Prostate gland (tissue), 2 donors: ENCODE results near the gene TFF3. TPM values are rescaled to one million over a fixed set of nuclear protein-coding genes. Genes with fewer than 3 reads are reported as not detected.

Experiments used
- DNase-seq: peaks from one replicate; pipeline ENCODE4 v3.0.0-alpha.2; 2019; ENCODE audit warnings: low spot score
- H3K27ac ChIP-seq, 2 donors: fragments of 200-600 bp; sonication (generic); 2 replicates each; pipeline ENCODE4 v1.5.1; 2017 to 2019
- H3K27me3 ChIP-seq: fragments of 200-600 bp; sonication (generic); replicated peaks from 2 replicates; pipeline ENCODE4 v1.5.1; 2019; ENCODE audit not compliant: insufficient read depth
- H3K36me3 ChIP-seq, 2 donors: fragments of 200-600 bp; sonication (generic); 1 replicate in 1 of 2; 2 replicates in 1 of 2; pipeline versions ENCODE4 v1.5.1 to v1.8.1; 2017 to 2019
- H3K4me1 ChIP-seq: fragments of 200-600 bp; sonication (generic); replicated peaks from 2 replicates; pipeline ENCODE4 v1.5.1; 2019
- H3K4me3 ChIP-seq, 2 donors: fragments of 200-600 bp; sonication (generic); 2 replicates each; pipeline ENCODE4 v1.5.1; 2017 to 2019
- H3K9me3 ChIP-seq: fragments of 200-600 bp; sonication (generic); 2 replicates; pipeline ENCODE4 v1.5.1; 2017
- CTCF ChIP-seq, 4 experiments: fragments of 200-600 bp in 2 of 4; fragments of 450-650 bp in 2 of 4; sonication (generic) in 2 of 4; IDR thresholded peaks; 1 replicate in 3 of 4; 2 replicates in 1 of 4; pipeline ENCODE4 v1.5.1; 2016 to 2019; ENCODE audit warnings: antibody characterized with exemption in 4 of 4, mild to moderate bottlenecking in 2 of 4, moderate library complexity in 2 of 4
- POLR2A ChIP-seq: fragments of 450-650 bp; IDR thresholded peaks from one replicate; pipeline ENCODE4 v1.6.1; 2016; ENCODE audit warnings: antibody characterized with exemption, mild to moderate bottlenecking
- POLR2AphosphoS5 ChIP-seq: sonication (generic); formaldehyde crosslinking; IDR thresholded peaks from one replicate; pipeline ENCODE4 v1.6.1; 2017; ENCODE audit warnings: antibody characterized with exemption
- WGBS: methylation state at CpG from one replicate; pipeline ENCODE4 v1.1.5; 2018; 5-methylcytosine and 5-hydroxymethylcytosine counted together
- intact Hi-C: fragments of 100-400 bp; cut with DNase I; formaldehyde crosslinking; loops from one replicate; pipeline ENCODE4 v1.14.2; 2022
- total RNA-seq, 2 donors: library from RNA; depleted of rRNA; stranded (reverse); fragments of >200 nt; gene quantifications; one replicate each; pipeline ENCODE4 v1.1.0, GENCODE V29; 2016

TFF3 gene
- 10 to 100 TPM; 30.6 to 49.8 TPM for total RNA-seq

- WGBS, result 31% methylated on average over 15 of the region's 15 CpGs
- H3K4me1 ChIP-seq, result peaks cover 11% of the 10 kb centered on the region
- TF ChIP-seq POLR2AphosphoS5 (peak; percentile 54), POLR2A (no peak), CTCF (IDR thresholded peaks at IDR 0.05) (no peak)
- H3K27me3 ChIP-seq, result no peaks in the 10 kb centered on the region
- H3K9me3 ChIP-seq, result no peaks in the 10 kb centered on the region
- DNase-seq, result peak; percentile 63
- intact Hi-C loops, result no loop called here
- H3K4me3 ChIP-seq, result no peak within 1 kb of the TSS
- H3K27ac ChIP-seq, result peak within 1 kb of the TSS; percentile 51 to 55
- no peaks in the 10 kb centered on the region for H3K36me3 ChIP-seq
Observed at GRCh38 chr21:42315296-42315891, at the start of gene TFF3. Gene TFF3, minus strand, starts transcription at chr21:42315409. Its CDS starts 35 bp downstream, at chr21:42315374.

GRCh38 chr21:42364304-42364865, 49.2 kb upstream of the TFF3 start:
- DNase-seq, result no peak
- intact Hi-C loops, result no loop called here
- Histone ChIP-seq H3K4me3 (no peak overlapping the region), H3K27ac (no peak overlapping the region), H3K27me3 (no peaks in the 10 kb centered on the region), H3K36me3 (no peaks in the 10 kb centered on the region), H3K4me1 (no peaks in the 10 kb centered on the region), H3K9me3 (no peaks in the 10 kb centered on the region)
- no peak for TF ChIP-seq POLR2A
- no peak for TF ChIP-seq CTCF (IDR thresholded peaks at IDR 0.05)
- no peak for TF ChIP-seq POLR2AphosphoS5
- WGBS, result 82% methylated on average over 13 of the region's 13 CpGs

GRCh38 chr21:42363312-42363711, 48.1 kb upstream of the TFF3 start:
- no peaks in the 10 kb centered on the region for H3K9me3 ChIP-seq
- H3K36me3 ChIP-seq, result no peaks in the 10 kb centered on the region
- H3K4me1 ChIP-seq, result no peaks in the 10 kb centered on the region
- TF ChIP-seq CTCF (IDR thresholded peaks at IDR 0.05) (no peak), POLR2AphosphoS5 (no peak), POLR2A (no peak)
- H3K4me3 ChIP-seq, result no peak overlapping the region
- intact Hi-C loops, result no loop called here
- no peaks in the 10 kb centered on the region for H3K27me3 ChIP-seq
- WGBS, result 52% methylated on average over 8 of the region's 8 CpGs
- no peak overlapping the region for H3K27ac ChIP-seq
- no peak for DNase-seq

GRCh38 chr21:42362700-42363099, 47.5 kb upstream of the TFF3 start:
- TF ChIP-seq POLR2A, result no peak
- H3K27ac ChIP-seq, result no peak overlapping the region
- 65% methylated on average over 9 of the region's 9 CpGs for WGBS
- DNase-seq, result no peak
- H3K36me3 ChIP-seq, result no peaks in the 10 kb centered on the region
- no peaks in the 10 kb centered on the region for H3K9me3 ChIP-seq
- H3K27me3 ChIP-seq, result no peaks in the 10 kb centered on the region
- H3K4me1 ChIP-seq, result no peaks in the 10 kb centered on the region
- intact Hi-C loops, result no loop called here
- no peak overlapping the region for H3K4me3 ChIP-seq

GRCh38 chr21:42362198-42362597, 47.0 kb upstream of the TFF3 start:
- no peak for TF ChIP-seq POLR2A
- no peak for TF ChIP-seq POLR2AphosphoS5
- TF ChIP-seq CTCF (IDR thresholded peaks at IDR 0.05), result no peak
- WGBS, result 76% methylated on average over 12 of the region's 12 CpGs
- no peak overlapping the region for H3K4me3 ChIP-seq

More at GRCh38 chr21:42362198-42362597, 47.0 kb upstream of the TFF3 start:
- Histone ChIP-seq H3K9me3 (no peaks in the 10 kb centered on the region), H3K27me3 (no peaks in the 10 kb centered on the region), H3K4me1 (no peaks in the 10 kb centered on the region), H3K27ac (no peak overlapping the region), H3K36me3 (no peaks in the 10 kb centered on the region)
- intact Hi-C loops, result no loop called here
- no peak for DNase-seq
